Nephron (organoid): ENCODE results near the gene ABHD16B.
"Not testable (repeated sequence)": the region's sequence is repeated elsewhere in the genome, so short reads cannot be mapped to it uniquely, and the experiment has no call there.

ENCODE experiments used
- H3K27ac Mint-ChIP-seq, 3 experiments: 2 replicates each; pipeline ENCODE4 v1.8.0; 2020; ENCODE audit warnings: mixed read lengths in 3 of 3, mild to moderate bottlenecking in 2 of 3, moderate library complexity in 1 of 3
- H3K27me3 Mint-ChIP-seq: 2 replicates; pipeline ENCODE4 v1.8.0; 2021; ENCODE audit warnings: low read depth, mild to moderate bottlenecking, moderate library complexity, mixed read lengths
- H3K36me3 Mint-ChIP-seq: 2 replicates; pipeline ENCODE4 v1.8.0; 2020; ENCODE audit warnings: low read depth, mixed read lengths
- H3K4me1 Mint-ChIP-seq: 2 replicates; pipeline ENCODE4 v1.8.0; 2020; ENCODE audit warnings: mixed read lengths
- H3K4me3 Mint-ChIP-seq, 3 experiments: 2 replicates each; pipeline ENCODE4 v1.8.0; 2020; ENCODE audit warnings: mild to moderate bottlenecking in 3 of 3, mixed read lengths in 3 of 3, moderate library complexity in 2 of 3
- H3K9me3 Mint-ChIP-seq: 2 replicates; pipeline ENCODE4 v1.8.0; 2020; ENCODE audit warnings: mixed read lengths
- CTCF ChIP-seq, 3 experiments: fragments of 200-600 bp; sonication (generic); IDR thresholded peaks; one replicate each; pipeline ENCODE4 v1.5.0; 2021; ENCODE audit warnings: antibody characterized with exemption in 3 of 3; ENCODE audit not compliant: unreplicated experiment in 3 of 3

The ABHD16B gene

GRCh38 chr20:63848003-63848911 is 13.0 kb upstream of the ABHD16B start:
- no peaks in the 10 kb centered on the region for H3K27me3 Mint-ChIP-seq
- H3K4me1 Mint-ChIP-seq = peaks cover 10% of the 10 kb centered on the region
- H3K9me3 Mint-ChIP-seq = no peaks in the 10 kb centered on the region
- TF ChIP-seq CTCF (IDR thresholded peaks at IDR 0.05; ENCODE audit: unreplicated experiment in 3 of 3) = no peak
- no peak overlapping the region for H3K4me3 Mint-ChIP-seq
- H3K36me3 Mint-ChIP-seq = no peaks in the 10 kb centered on the region
- H3K27ac Mint-ChIP-seq = peak overlapping the region in 2 of 3 experiments; percentile 52 to 81

- peak overlapping the region; percentile 62 to 78 (median 78) for H3K27ac Mint-ChIP-seq
- H3K4me1 Mint-ChIP-seq = peaks cover 10% of the 10 kb centered on the region
- H3K9me3 Mint-ChIP-seq = no peaks in the 10 kb centered on the region
- H3K4me3 Mint-ChIP-seq = peak overlapping the region in 1 of 3 experiments; percentile 2
- no peak for TF ChIP-seq CTCF (IDR thresholded peaks at IDR 0.05; ENCODE audit: unreplicated experiment in 3 of 3)
- H3K36me3 Mint-ChIP-seq = no peaks in the 10 kb centered on the region
- no peaks in the 10 kb centered on the region for H3K27me3 Mint-ChIP-seq
Observed at GRCh38 chr20:63850689-63851547, 10.4 kb upstream of the ABHD16B start.

GRCh38 chr20:63851548-63851943 is 9.8 kb upstream of the ABHD16B start:
- H3K36me3 Mint-ChIP-seq, H3K9me3 Mint-ChIP-seq, H3K4me1 Mint-ChIP-seq, H3K27me3 Mint-ChIP-seq, H3K4me3 Mint-ChIP-seq: not testable (repeated sequence)
- peak overlapping the region; percentile 62 to 78 (median 78) for H3K27ac Mint-ChIP-seq

- not testable (repeated sequence) for H3K9me3 Mint-ChIP-seq, H3K27me3 Mint-ChIP-seq, H3K4me3 Mint-ChIP-seq, H3K36me3 Mint-ChIP-seq
- peak overlapping the region; percentile 71 to 78 (median 74) for H3K27ac Mint-ChIP-seq
- peaks cover 30% of the 10 kb centered on the region for H3K4me1 Mint-ChIP-seq
Observed at GRCh38 chr20:63853733-63854068, 7.6 kb upstream of the ABHD16B start.

GRCh38 chr20:63854069-63854765 is 7.1 kb upstream of the ABHD16B start:
- Mint-ChIP-seq H3K27ac (peak overlapping the region; percentile 33 to 67 (median 35)), H3K4me3 (no peak overlapping the region), H3K27me3 (no peaks in the 10 kb centered on the region), H3K9me3 (no peaks in the 10 kb centered on the region), H3K4me1 (peaks cover 35% of the 10 kb centered on the region), H3K36me3 (no peaks in the 10 kb centered on the region)
- no peak for TF ChIP-seq CTCF (IDR thresholded peaks at IDR 0.05; ENCODE audit: unreplicated experiment in 3 of 3)

GRCh38 chr20:63854766-63855362 is 6.4 kb upstream of the ABHD16B start:
- no peak for TF ChIP-seq CTCF (IDR thresholded peaks at IDR 0.05; ENCODE audit: unreplicated experiment in 3 of 3)
- Mint-ChIP-seq H3K27me3 (no peaks in the 10 kb centered on the region), H3K36me3 (no peaks in the 10 kb centered on the region), H3K9me3 (no peaks in the 10 kb centered on the region), H3K27ac (peak overlapping the region; percentile 33 to 67 (median 54)), H3K4me3 (peak overlapping the region in 1 of 3 experiments; percentile 15), H3K4me1 (peaks cover 37% of the 10 kb centered on the region)
